ENCODE results near the gene CNOT9. TPM values are rescaled to one million over a fixed set of nuclear protein-coding genes. Genes with fewer than 3 reads are reported as not detected.

The CNOT9 gene
- total RNA-seq, 1 donor from 2014 or later, result 30.9 TPM

GRCh38 chr2:218569038-218569431 is 396 bp downstream of the CNOT9 start:
- H3K27me3 ChIP-seq, result no peaks in the 10 kb centered on the region
- intact Hi-C loops (cut with DNase I), result no loop called here
- peak; percentile 8 for ATAC-seq
- no peaks in the 10 kb centered on the region for H3K9me3 ChIP-seq
- DNase-seq, result peak; percentile 76
- TF ChIP-seq CTCF (IDR thresholded peaks at IDR 0.05), result no peak
- peak overlapping the region; percentile 90 for H3K27ac ChIP-seq
- H3K36me3 ChIP-seq, result peaks cover 19% of the 10 kb centered on the region
- peaks cover 29% of the 10 kb centered on the region for H3K4me1 ChIP-seq
- peak overlapping the region; percentile 95 for H3K4me3 ChIP-seq

- intact Hi-C loops (cut with DNase I), result no loop called here
- Histone ChIP-seq H3K9me3 (no peaks in the 10 kb centered on the region), H3K27ac (peak overlapping the region; percentile 90)
These were observed 1.2 kb downstream of the CNOT9 start for GRCh38 chr2:218569661-218570500.

GRCh38 chr2:218570850-218571249 is 2.2 kb downstream of the CNOT9 start:
- no peak overlapping the region for H3K4me3 ChIP-seq
- ATAC-seq, result no peak
- no peak for TF ChIP-seq CTCF (IDR thresholded peaks at IDR 0.05)
- no peaks in the 10 kb centered on the region for H3K27me3 ChIP-seq
- H3K9me3 ChIP-seq, result no peaks in the 10 kb centered on the region
- H3K27ac ChIP-seq, result no peak overlapping the region
- peaks cover 28% of the 10 kb centered on the region for H3K36me3 ChIP-seq
- no peak for DNase-seq
- intact Hi-C loops (cut with DNase I), result no loop called here
- H3K4me1 ChIP-seq, result peaks cover 29% of the 10 kb centered on the region

More at GRCh38 chr2:218569661-218570500, 1.2 kb downstream of the CNOT9 start:
- DNase-seq (no peak), ATAC-seq (no peak)
- Histone ChIP-seq H3K27me3 (no peaks in the 10 kb centered on the region), H3K36me3 (peaks cover 22% of the 10 kb centered on the region), H3K4me3 (peak overlapping the region; percentile 95), H3K4me1 (peaks cover 29% of the 10 kb centered on the region)
- TF ChIP-seq CTCF (IDR thresholded peaks at IDR 0.05), result no peak

- Histone ChIP-seq H3K4me3 (no peak overlapping the region), H3K27me3 (no peaks in the 10 kb centered on the region), H3K4me1 (no peaks in the 10 kb centered on the region), H3K27ac (no peak overlapping the region), H3K9me3 (no peaks in the 10 kb centered on the region), H3K36me3 (peaks cover 48% of the 10 kb centered on the region)
- TF ChIP-seq CTCF (IDR thresholded peaks at IDR 0.05), result no peak
- intact Hi-C loops (cut with DNase I), result no loop called here
- ATAC-seq (no peak), DNase-seq (no peak)
These were observed 8.2 kb downstream of the CNOT9 start for GRCh38 chr2:218576854-218577253.

- Histone ChIP-seq H3K36me3 (peaks cover 45% of the 10 kb centered on the region), H3K9me3 (no peaks in the 10 kb centered on the region), H3K4me1 (no peaks in the 10 kb centered on the region), H3K27ac (no peak overlapping the region), H3K4me3 (no peak overlapping the region), H3K27me3 (no peaks in the 10 kb centered on the region)
- no peak for DNase-seq
- ATAC-seq, result no peak
- no peak for TF ChIP-seq CTCF (IDR thresholded peaks at IDR 0.05)
- intact Hi-C loops (cut with DNase I), result no loop called here
These were observed 9.0 kb downstream of the CNOT9 start for GRCh38 chr2:218577482-218578220.
